BJ (cell line): ENCODE measurements around the gene TM4SF20. TPM values are rescaled to one million over a fixed set of nuclear protein-coding genes. Genes with fewer than 3 reads are reported as not detected.

Experiments
- CTCF ChIA-PET: fragments of 350-600 bp; formaldehyde crosslinking; extraction: SDS; loops from one replicate; lab custom pipeline; 2021; ENCODE audit warnings: antibody characterized with exemption, inconsistent platforms; lab: Yijun Ruan, JAX
- POLR2A ChIA-PET: fragments of 300-600 bp; sonication (Branson Sonifier 250); formaldehyde crosslinking; extraction: SDS; loops from one replicate; lab custom pipeline; 2021; ENCODE audit warnings: antibody characterized with exemption; lab: Charles Lee
- DNase-seq: peaks from one replicate; pipeline ENCODE4 v3.0.0-alpha.2; 2011; ENCODE audit warnings: low read depth
- H3K27me3 ChIP-seq: 2 replicates; pipeline ENCODE4 v1.6.0; 2011; ENCODE audit warnings: low read length; ENCODE audit not compliant: control insufficient read depth, insufficient read depth
- H3K36me3 ChIP-seq: 2 replicates; pipeline ENCODE4 v1.5.1; 2011; ENCODE audit warnings: low read length; ENCODE audit not compliant: control insufficient read depth, insufficient read depth
- H3K4me3 ChIP-seq: 2 replicates; pipeline ENCODE4 v1.5.1; 2011; ENCODE audit warnings: low read depth, mild to moderate bottlenecking, control low read depth, low read length
- polyA plus RNA-seq: library from polyadenylated mRNA; depleted of rRNA; stranded (reverse); fragments of >200 nt; gene quantifications from 2 replicates; pipeline ENCODE4 v1.2.3, GENCODE V29; 2011
- TF ChIP-seq, protein P1 (sequence below): IDR thresholded peaks from 2 replicates; pipeline ENCODE4 v1.5.1; 2011; ENCODE audit warnings: low read depth, mild to moderate bottlenecking, control low read depth, inconsistent platforms, low read length, moderate library complexity; ENCODE audit not compliant: insufficient read depth

Gene TM4SF20
- polyA plus RNA-seq, 1 experiment, result 0.56 TPM

DNA sequence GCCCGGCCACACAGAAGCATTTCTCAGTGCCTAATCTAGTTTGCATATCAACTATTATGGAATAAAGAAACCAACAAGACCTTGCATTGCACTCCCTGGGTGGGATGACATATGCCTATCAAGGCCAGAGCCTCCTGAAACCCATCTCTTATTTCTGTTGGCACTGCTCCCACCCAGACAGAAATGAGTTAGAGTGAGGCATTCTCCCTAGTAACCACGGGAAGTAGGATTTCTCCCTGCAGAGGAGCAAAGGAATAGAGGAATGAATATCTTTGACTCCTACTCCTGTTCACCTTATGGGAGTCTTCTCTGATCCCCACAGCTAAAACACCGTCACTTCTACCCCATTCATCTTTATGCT is 32.9 kb upstream of the TM4SF20 start:
- DNase-seq, result no peak
- CTCF ChIA-PET, result no interaction called here
- H3K27me3 ChIP-seq, result no peaks in the 10 kb centered on the region
- H3K36me3 ChIP-seq, result no peaks in the 10 kb centered on the region
- POLR2A ChIA-PET, result interaction anchor here (0.6 kb wide), 1 partner anchor 16 kb away, joined by 5 read pairs; no protein-coding TSS in a partner anchor
- TF ChIP-seq, protein P1, sequence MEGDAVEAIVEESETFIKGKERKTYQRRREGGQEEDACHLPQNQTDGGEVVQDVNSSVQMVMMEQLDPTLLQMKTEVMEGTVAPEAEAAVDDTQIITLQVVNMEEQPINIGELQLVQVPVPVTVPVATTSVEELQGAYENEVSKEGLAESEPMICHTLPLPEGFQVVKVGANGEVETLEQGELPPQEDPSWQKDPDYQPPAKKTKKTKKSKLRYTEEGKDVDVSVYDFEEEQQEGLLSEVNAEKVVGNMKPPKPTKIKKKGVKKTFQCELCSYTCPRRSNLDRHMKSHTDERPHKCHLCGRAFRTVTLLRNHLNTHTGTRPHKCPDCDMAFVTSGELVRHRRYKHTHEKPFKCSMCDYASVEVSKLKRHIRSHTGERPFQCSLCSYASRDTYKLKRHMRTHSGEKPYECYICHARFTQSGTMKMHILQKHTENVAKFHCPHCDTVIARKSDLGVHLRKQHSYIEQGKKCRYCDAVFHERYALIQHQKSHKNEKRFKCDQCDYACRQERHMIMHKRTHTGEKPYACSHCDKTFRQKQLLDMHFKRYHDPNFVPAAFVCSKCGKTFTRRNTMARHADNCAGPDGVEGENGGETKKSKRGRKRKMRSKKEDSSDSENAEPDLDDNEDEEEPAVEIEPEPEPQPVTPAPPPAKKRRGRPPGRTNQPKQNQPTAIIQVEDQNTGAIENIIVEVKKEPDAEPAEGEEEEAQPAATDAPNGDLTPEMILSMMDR, result no peak
- no peak overlapping the region for H3K4me3 ChIP-seq

DNA sequence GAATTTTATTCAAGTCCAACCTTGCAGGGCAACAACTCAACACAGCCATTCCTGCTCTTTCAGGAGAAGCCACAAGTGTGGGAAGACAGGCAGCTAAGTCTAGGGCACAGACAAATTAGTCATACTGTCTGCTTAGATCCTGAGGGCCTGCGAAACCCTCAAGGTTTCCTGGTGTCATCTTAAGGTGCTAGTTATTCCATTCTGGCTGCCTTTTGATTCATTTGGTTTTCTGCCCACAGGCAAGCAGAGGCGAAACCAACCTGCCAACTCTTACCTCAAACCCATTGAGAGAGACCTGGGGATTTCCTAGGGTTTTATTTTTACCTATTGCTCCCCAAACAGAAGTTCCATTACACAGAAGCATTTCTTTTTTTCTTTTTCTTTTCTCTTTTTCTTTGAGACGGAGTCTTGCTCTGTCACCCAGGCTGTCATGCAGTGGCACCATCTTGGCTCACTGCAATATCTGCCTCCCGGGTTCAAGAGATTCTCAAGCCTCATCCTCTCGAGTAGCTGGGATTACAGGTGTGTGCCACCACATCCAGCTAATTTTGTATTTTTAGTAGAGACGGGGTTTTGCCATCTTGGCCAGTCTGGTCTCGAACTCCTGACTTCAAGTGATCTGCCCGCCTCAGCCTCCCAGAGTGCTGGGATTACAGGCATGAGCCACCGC is 32.3 kb upstream of the TM4SF20 start:
- CTCF ChIA-PET, result interaction anchor here (2.6 kb wide), 1 partner anchor 354 kb away, joined by 9 read pairs; no protein-coding TSS in a partner anchor
- Histone ChIP-seq H3K27me3 (no peaks in the 10 kb centered on the region), H3K36me3 (no peaks in the 10 kb centered on the region), H3K4me3 (no peak overlapping the region)
- POLR2A ChIA-PET, result interaction anchor here (0.6 kb wide), 1 partner anchor 17 kb away, joined by 5 read pairs; no protein-coding TSS in a partner anchor
- no peak for DNase-seq
- TF ChIP-seq, protein P1, result no peak

- H3K36me3 ChIP-seq, result no peaks in the 10 kb centered on the region
- no peaks in the 10 kb centered on the region for H3K27me3 ChIP-seq
- no peak overlapping the region for H3K4me3 ChIP-seq
- ChIA-PET POLR2A (no interaction called here), CTCF (interaction anchor here (2.6 kb wide), 1 partner anchor 356 kb away, joined by 9 read pairs; no protein-coding TSS in a partner anchor)
- no peak for DNase-seq
- TF ChIP-seq, protein P1, result no peak
Measured at GRCh38 chr2:227410191-227410590, 31.1 kb upstream of the TM4SF20 start.

DNA sequence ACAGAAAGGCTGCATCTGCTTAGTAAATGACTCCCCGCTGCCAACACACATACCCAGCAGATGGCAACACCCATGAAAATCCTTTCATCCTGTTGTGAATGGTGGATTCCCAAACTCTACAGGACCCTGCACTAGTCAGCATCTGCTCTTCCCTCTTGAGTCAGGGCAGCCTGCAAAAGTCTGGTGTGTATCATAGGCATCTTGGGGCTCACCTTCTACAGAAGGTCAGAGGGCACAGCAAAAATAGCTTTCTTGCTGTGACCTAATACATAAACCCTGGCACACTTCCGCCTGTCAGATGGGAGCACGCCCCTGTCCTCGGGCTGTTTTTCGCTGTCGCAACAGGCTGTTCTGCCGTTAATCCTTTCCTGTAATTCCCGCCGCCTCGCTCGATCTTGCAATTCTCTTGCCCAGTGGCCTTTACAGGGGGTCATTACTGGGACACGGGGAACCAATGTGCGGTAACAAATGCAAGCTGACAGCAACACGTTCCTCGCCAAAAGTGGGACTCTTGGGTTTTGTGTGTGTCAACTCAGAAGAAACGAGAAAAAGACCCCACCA is 28.6 kb upstream of the TM4SF20 start:
- H3K27me3 ChIP-seq, result no peaks in the 10 kb centered on the region
- CTCF ChIA-PET, result interaction anchor here (0.6 to 4.1 kb wide), 10 partner anchors 10 to 471 kb away, joined by 3 to 65 read pairs (median 3); partner anchors contain the start of gene AGFG1
- no peak for DNase-seq
- TF ChIP-seq, protein P1, result no peak
- POLR2A ChIA-PET, result no interaction called here
- no peak overlapping the region for H3K4me3 ChIP-seq
- H3K36me3 ChIP-seq, result no peaks in the 10 kb centered on the region
